IMR-90 (cell line): ENCODE measurements around the gene BRWD1. TPM values are rescaled to one million over a fixed set of nuclear protein-coding genes. Genes with fewer than 3 reads are reported as not detected.
A peak's percentile ranks its signal among the peaks of the same experiment; 100 is the strongest.

Experiments used
- ATAC-seq: fragments of 200-7000 bp; cut with Tn5 transposase; 2 replicates; pipeline ENCODE4 v1.9.1; 2020; ENCODE audit warnings: low read depth, mild to moderate bottlenecking, moderate library complexity
- Bru-seq: library from RNA; stranded (reverse); fragments of 400-500 nt; gene quantifications from one replicate; lab custom pipeline; 2021; lab: Mats Ljungman, UMichigan
- BruChase-seq, 2 experiments: library from RNA; stranded (reverse); fragments of 400-500 nt; gene quantifications; one replicate each; lab custom pipeline; 2021; lab: Mats Ljungman, UMichigan
- BruUV-seq: library from RNA; stranded (reverse); fragments of 400-500 nt; replicated peaks from 2 replicates; lab custom pipeline; 2021; lab: Mats Ljungman, UMichigan
- CTCF ChIA-PET: fragments of 300-600 bp; formaldehyde crosslinking; extraction: SDS; loops from one replicate; lab custom pipeline; 2021; ENCODE audit warnings: antibody characterized with exemption; lab: Yijun Ruan, JAX
- POLR2A ChIA-PET: fragments of 300-600 bp; sonication (Branson Sonifier 250); formaldehyde crosslinking; loops from one replicate; lab custom pipeline; 2022; ENCODE audit warnings: antibody characterized with exemption; ENCODE audit not compliant: unreplicated experiment; lab: Charles Lee
- DNase-seq: peaks from one replicate; pipeline ENCODE4 v3.0.0; 2013
- H2AFZ ChIP-seq: replicated peaks from 2 replicates; pipeline ENCODE3; 2013; ENCODE audit warnings: low read length, mild to moderate bottlenecking; ENCODE audit not compliant: poor library complexity
- H2AK5ac ChIP-seq: 2 replicates; pipeline ENCODE4 v1.6.1; 2013; ENCODE audit warnings: low read depth, low read length, inconsistent platforms
- H2AK9ac ChIP-seq: replicated peaks from 2 replicates; pipeline ENCODE3; 2013; ENCODE audit warnings: mild to moderate bottlenecking, low read depth, low read length, moderate library complexity; ENCODE audit not compliant: poor library complexity
- H2BK120ac ChIP-seq: 2 replicates; pipeline ENCODE4 v1.6.1; 2013; ENCODE audit warnings: low read depth, low read length, inconsistent platforms
- H2BK15ac ChIP-seq: 3 replicates; pipeline ENCODE4 v1.6.1; 2013; ENCODE audit warnings: low read depth, low read length, inconsistent platforms
- H2BK20ac ChIP-seq: 2 replicates; pipeline ENCODE4 v1.6.1; 2013; ENCODE audit warnings: low read depth, mild to moderate bottlenecking, inconsistent platforms, low read length, moderate library complexity
- H2BK5ac ChIP-seq: 2 replicates; pipeline ENCODE4 v1.6.1; 2013; ENCODE audit warnings: mild to moderate bottlenecking, low read depth, low read length, inconsistent platforms; ENCODE audit not compliant: poor library complexity, severe bottlenecking
- H3K14ac ChIP-seq: replicated peaks from 2 replicates; pipeline ENCODE4 v1.6.1; 2013; ENCODE audit warnings: low read depth, low read length, inconsistent platforms
- H3K18ac ChIP-seq: 2 replicates; pipeline ENCODE4 v1.6.1; 2013; ENCODE audit warnings: low read depth, low read length, control low read depth
- H3K23ac ChIP-seq: 2 replicates; pipeline ENCODE4 v1.6.1; 2013; ENCODE audit warnings: low read depth, low read length, inconsistent platforms
- H3K27ac ChIP-seq: 2 replicates; pipeline ENCODE4 v1.5.1; 2013; ENCODE audit warnings: mild to moderate bottlenecking, control low read depth, low read length; ENCODE audit not compliant: insufficient read depth
- H3K27me3 ChIP-seq: 2 replicates; pipeline ENCODE4 v1.6.1; 2013; ENCODE audit warnings: low read length; ENCODE audit not compliant: control insufficient read depth, insufficient read depth
- H3K36me3 ChIP-seq: 2 replicates; pipeline ENCODE4 v1.6.1; 2013; ENCODE audit warnings: low read length, mixed read lengths; ENCODE audit not compliant: control insufficient read depth, insufficient read depth
- H3K4ac ChIP-seq: 2 replicates; pipeline ENCODE4 v1.6.1; 2013; ENCODE audit warnings: low read depth, low read length, inconsistent platforms
- H3K4me1 ChIP-seq: 2 replicates; pipeline ENCODE4 v1.6.1; 2013; ENCODE audit warnings: low read length, mixed read lengths; ENCODE audit not compliant: control insufficient read depth, insufficient read depth
- H3K4me2 ChIP-seq: 2 replicates; pipeline ENCODE4 v1.6.1; 2013; ENCODE audit warnings: low read depth, mild to moderate bottlenecking, control low read depth, low read length, moderate library complexity
- H3K4me3 ChIP-seq: 2 replicates; pipeline ENCODE4 v1.5.1; 2013; ENCODE audit warnings: low read depth, mild to moderate bottlenecking, control low read depth, low read length, moderate library complexity; ENCODE audit not compliant: insufficient read depth
- H3K56ac ChIP-seq: 2 replicates; pipeline ENCODE4 v1.6.1; 2013; ENCODE audit warnings: low read length, inconsistent platforms; ENCODE audit not compliant: insufficient read depth; ENCODE audit errors: extremely low read depth
- H3K79me1 ChIP-seq, 2 experiments: 2 replicates each; pipeline ENCODE4 v1.6.1; 2013; ENCODE audit warnings: low read length in 2 of 2, inconsistent platforms in 1 of 2, low read depth in 1 of 2
- H3K9ac ChIP-seq: 2 replicates; pipeline ENCODE4 v1.6.1; 2013; ENCODE audit warnings: low read depth, low read length, control low read depth
- H3K9me1 ChIP-seq: 2 replicates; pipeline ENCODE4 v1.6.1; 2013; ENCODE audit warnings: low read length, inconsistent platforms; ENCODE audit not compliant: insufficient read depth
- H3K9me3 ChIP-seq: 2 replicates; pipeline ENCODE4 v1.6.1; 2013; ENCODE audit warnings: low read length; ENCODE audit not compliant: control insufficient read depth, insufficient read depth
- H4K20me1 ChIP-seq: 2 replicates; pipeline ENCODE4 v1.6.1; 2013; ENCODE audit warnings: low read length, inconsistent platforms; ENCODE audit not compliant: insufficient read depth
- H4K5ac ChIP-seq: 2 replicates; pipeline ENCODE4 v1.6.1; 2013; ENCODE audit warnings: mild to moderate bottlenecking, low read depth, low read length, control low read depth
- H4K8ac ChIP-seq, 2 experiments: 2 replicates each; pipeline ENCODE4 v1.6.1; 2013; ENCODE audit warnings: low read depth in 2 of 2, low read length in 2 of 2, control low read depth in 1 of 2, inconsistent platforms in 1 of 2
- H4K91ac ChIP-seq: 2 replicates; pipeline ENCODE4 v1.6.1; 2013; ENCODE audit warnings: low read depth, low read length, inconsistent platforms; ENCODE audit not compliant: insufficient read depth
- BHLHE40 ChIP-seq: fragments of 150-350 bp; IDR thresholded peaks from 2 replicates; pipeline ENCODE4 v1.6.1; 2016; ENCODE audit warnings: mild to moderate bottlenecking, low read depth, low read length
- CEBPB ChIP-seq: IDR thresholded peaks from 2 replicates; pipeline ENCODE4 v1.6.1; 2012; ENCODE audit warnings: low read depth, low read length, improper control_type of control experiment
- CTCF ChIP-seq: conservative IDR thresholded peaks from 2 replicates; pipeline ENCODE4 v1.5.1; 2012; ENCODE audit warnings: mild to moderate bottlenecking, low read depth, low read length, improper control_type of control experiment
- MAZ ChIP-seq: IDR thresholded peaks from 2 replicates; pipeline ENCODE4 v1.6.1; 2012; ENCODE audit warnings: low read depth, mild to moderate bottlenecking, low read length, improper control_type of control experiment, moderate library complexity, borderline replicate concordance
- NFE2L2 ChIP-seq: fragments of 150-350 bp; IDR thresholded peaks from 2 replicates; pipeline ENCODE4 v1.6.1; 2016; ENCODE audit warnings: low read depth, mild to moderate bottlenecking, low read length
- POLR2A ChIP-seq: IDR thresholded peaks from 2 replicates; pipeline ENCODE4 v1.6.1; 2012; ENCODE audit warnings: mild to moderate bottlenecking, low read depth, low read length
- RAD21 ChIP-seq: IDR thresholded peaks from 2 replicates; pipeline ENCODE4 v1.6.1; 2012; ENCODE audit warnings: low read length, improper control_type of control experiment
- RCOR1 ChIP-seq: IDR thresholded peaks from 2 replicates; pipeline ENCODE4 v1.6.1; 2012; ENCODE audit warnings: mild to moderate bottlenecking, low read length, improper control_type of control experiment; ENCODE audit not compliant: insufficient replicate concordance
- SMC3 ChIP-seq: fragments of 150-350 bp; IDR thresholded peaks from 2 replicates; pipeline ENCODE4 v1.6.1; 2016; ENCODE audit warnings: low read depth, mild to moderate bottlenecking, antibody characterized with exemption, low read length, moderate library complexity
- WGBS, 2 experiments: methylation state at CpG; one replicate each; pipeline versions ENCODE4 v1.1.5 to v1.1.7; 2013; ENCODE audit warnings: missing lambda C conversion rate in 2 of 2; ENCODE audit not compliant: insufficient read length in 1 of 2; ENCODE audit errors: extremely low coverage in 2 of 2; 5-methylcytosine and 5-hydroxymethylcytosine counted together
- dilution Hi-C: fragments of 300-500 bp; cut with HindIII; formaldehyde crosslinking; loops from one replicate; pipeline ENCODE4 v1.14.3; 2018; ENCODE audit warnings: low sequenced_read_pairs; ENCODE audit not compliant: unreplicated experiment
- in situ Hi-C: fragments of 300-500 bp; cut with MboI; formaldehyde crosslinking; loops from 3 replicates; pipeline ENCODE4 v1.14.3; 2019; ENCODE audit warnings: low sequenced_read_pairs, inconsistent platforms, mixed read lengths
- intact Hi-C: fragments of 100-400 bp; cut with micrococcal nuclease; formaldehyde crosslinking; loops from 2 replicates; pipeline ENCODE4 v1.10.0; 2022
- long read RNA-seq: library from polyadenylated mRNA; unstranded; transcript quantifications from one replicate; pipeline ENCODE4 v2.0.0, GENCODE V29; 2021; ENCODE audit not compliant: unreplicated experiment
- polyA plus RNA-seq, 3 experiments: library from polyadenylated mRNA; depleted of rRNA; stranded (reverse); fragments of >200 nt; gene quantifications; 2 replicates each; pipeline ENCODE4 v1.2.3, GENCODE V29; 2012; ENCODE audit warnings: low replicate concordance in 1 of 3
- total RNA-seq: library from RNA; depleted of rRNA; stranded (reverse); fragments of >200 nt; gene quantifications from 2 replicates; pipeline ENCODE4 v1.2.3, GENCODE V29; 2012; rRNA removed
- TF ChIP-seq, protein P1 (sequence below): fragments of 150-350 bp; IDR thresholded peaks from 2 replicates; pipeline ENCODE4 v1.6.1; 2017; ENCODE audit warnings: mild to moderate bottlenecking, antibody characterized with exemption, low read length, low read depth
- TF ChIP-seq, protein P2 (sequence below): fragments of 150-350 bp; IDR thresholded peaks from 2 replicates; pipeline ENCODE4 v1.6.1; 2016; ENCODE audit warnings: low read depth, mild to moderate bottlenecking, low read length, moderate library complexity, borderline replicate concordance

BRWD1 gene
- total RNA-seq (28.7 and 55.5 TPM in 2 replicates), polyA plus RNA-seq (2012; rRNA removed) (5.8 and 6.7 TPM in 2 replicates), Bru-seq, nascent RNA (percentile 91 among the genes with signal in this experiment), BruChase-seq, experiment 1, labeled RNA remaining after a 6-hour chase (percentile 89 among the genes with signal in this experiment), BruChase-seq, experiment 2, labeled RNA remaining after a 2-hour chase (percentile 96 among the genes with signal in this experiment)
- 2.3 and 3.9 TPM in 2 replicates for polyA plus RNA-seq (2012; cell fraction: cytosol; rRNA removed)
- polyA plus RNA-seq (2012; cell fraction: nucleus; rRNA removed; ENCODE audit: low replicate concordance): 2.6 and 10.5 TPM in 2 replicates
- long read RNA-seq, full-length matches to known transcripts: 34 of 70 reads
- long read RNA-seq, partial matches to known transcripts: 31 of 70 reads
- long read RNA-seq, other reads (novel, unspliced or antisense): 5 of 70 reads

DNA sequence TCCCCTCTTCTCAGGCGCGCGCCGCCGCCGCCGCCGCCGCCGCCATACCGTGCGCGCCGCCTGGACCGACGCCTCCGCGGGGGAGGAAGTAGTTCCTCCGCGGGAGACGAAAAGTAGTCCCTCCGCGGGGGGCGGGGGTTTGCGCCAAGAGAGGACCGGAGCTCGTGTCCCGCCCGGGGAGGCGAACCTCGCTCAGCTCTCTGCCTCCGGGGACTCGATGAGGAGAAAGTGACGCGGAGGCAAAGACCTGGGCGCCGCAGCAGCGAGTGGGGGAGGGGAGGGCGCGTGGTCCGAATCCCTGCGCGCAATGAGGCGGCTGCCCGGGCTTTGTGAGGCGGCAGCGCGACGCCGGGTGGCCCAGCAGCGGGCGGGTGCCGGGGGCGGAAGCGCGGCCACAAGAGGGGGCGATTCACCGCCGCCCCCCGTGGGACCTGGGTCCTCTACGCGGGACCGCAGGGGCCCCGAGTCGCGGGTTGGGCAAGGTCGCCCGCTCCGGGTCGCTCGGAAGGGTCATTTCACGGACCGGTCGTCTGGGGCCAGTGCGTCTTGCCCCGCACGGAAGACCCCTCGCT lies at the start of gene BRWD1:
Gene BRWD1, minus strand, starts transcription at position 62 of the 572 bp plus-strand sequence. CDS start 141 bp downstream, outside the sequence.
- H2BK15ac ChIP-seq: 0 out of 3 replicates have a peak within 1 kb of the TSS, but pooled peaks have one; percentile 46
- peaks cover 4% of the 10 kb centered on the region for H3K4me1 ChIP-seq
- peak within 1 kb of the TSS; percentile 97 for H2AFZ ChIP-seq
- H3K56ac ChIP-seq: peak within 1 kb of the TSS; percentile 76
- H3K27me3 ChIP-seq: no peaks in the 10 kb centered on the region
- peak within 1 kb of the TSS; percentile 92 for H3K14ac ChIP-seq
- POLR2A ChIA-PET: interaction anchor here (1.7 kb wide), 1 partner anchor 17 kb away, joined by 3 read pairs; no protein-coding TSS in a partner anchor
- peak within 1 kb of the TSS; percentile 83 for H3K4me2 ChIP-seq
- H3K36me3 ChIP-seq: peaks cover 10% of the 10 kb centered on the region
- H3K27ac ChIP-seq: peak within 1 kb of the TSS; percentile 93
- peak within 1 kb of the TSS; percentile 30; the same call in 1 of the 2 replicates for H2BK20ac ChIP-seq
- peak within 1 kb of the TSS; percentile 49 for H3K4me3 ChIP-seq
- peak within 1 kb of the TSS; percentile 98 for H2BK5ac ChIP-seq
- BruUV-seq: no TSS peak
- peak within 1 kb of the TSS; percentile 86 for H4K5ac ChIP-seq
- peaks cover 14 to 27% of the 10 kb centered on the region in 2 experiments for H3K79me1 ChIP-seq
- H3K4ac ChIP-seq: peak within 1 kb of the TSS; percentile 88
- H3K9me3 ChIP-seq: no peaks in the 10 kb centered on the region
- peak within 1 kb of the TSS; percentile 79 for H3K18ac ChIP-seq
- dilution Hi-C loops (no loop called here), intact Hi-C loops (loop anchor here (1.0 to 2.0 kb wide), 3 partner anchors 34 to 127 kb away; no protein-coding TSS in a partner anchor), in situ Hi-C loops (no loop called here)
- H2BK120ac ChIP-seq: peak within 1 kb of the TSS; percentile 93
- DNase-seq: peak; percentile 81
- peak within 1 kb of the TSS; percentile 98 for H3K23ac ChIP-seq
- CTCF ChIA-PET: interaction anchor here (0.6 kb wide), 1 partner anchor 28 kb away, joined by 5 read pairs; no protein-coding TSS in a partner anchor
- H3K9me1 ChIP-seq: peaks cover 5% of the 10 kb centered on the region; the same call in 1 of the 2 replicates
- peak; percentile 67 for ATAC-seq
- peak within 1 kb of the TSS; percentile 14 to 92 for H4K8ac ChIP-seq
- H4K91ac ChIP-seq: peak within 1 kb of the TSS; percentile 91
- peak within 1 kb of the TSS; percentile 57; the same call in 1 of the 2 replicates for H2AK5ac ChIP-seq
- peak within 1 kb of the TSS; percentile 78 for H3K9ac ChIP-seq
- peak within 1 kb of the TSS; percentile 89 for H2AK9ac ChIP-seq
- H4K20me1 ChIP-seq: peaks cover 21% of the 10 kb centered on the region; the same call in 1 of the 2 replicates
- 3% methylated on average over 23 of the region's 78 CpGs; no CpG with 5 or more reads in 1 of the 2 experiments for WGBS, 2 experiments
- TF ChIP-seq CEBPB (no peak), RCOR1 (no peak), POLR2A (peak; percentile 60; the same call in 1 of the 2 replicates), NFE2L2 (no peak), MAZ (peak; percentile 81; the same call in 1 of the 2 replicates), CTCF (peak; percentile 37), RAD21 (peak; percentile 26; the same call in 1 of the 2 replicates), BHLHE40 (peak; percentile 5; the same call in 1 of the 2 replicates), SMC3 (no peak; the same call in 1 of the 2 replicates)
- TF ChIP-seq, protein P1, sequence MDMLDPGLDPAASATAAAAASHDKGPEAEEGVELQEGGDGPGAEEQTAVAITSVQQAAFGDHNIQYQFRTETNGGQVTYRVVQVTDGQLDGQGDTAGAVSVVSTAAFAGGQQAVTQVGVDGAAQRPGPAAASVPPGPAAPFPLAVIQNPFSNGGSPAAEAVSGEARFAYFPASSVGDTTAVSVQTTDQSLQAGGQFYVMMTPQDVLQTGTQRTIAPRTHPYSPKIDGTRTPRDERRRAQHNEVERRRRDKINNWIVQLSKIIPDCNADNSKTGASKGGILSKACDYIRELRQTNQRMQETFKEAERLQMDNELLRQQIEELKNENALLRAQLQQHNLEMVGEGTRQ: peak; percentile 30; the same call in 1 of the 2 replicates
- TF ChIP-seq, protein P2, sequence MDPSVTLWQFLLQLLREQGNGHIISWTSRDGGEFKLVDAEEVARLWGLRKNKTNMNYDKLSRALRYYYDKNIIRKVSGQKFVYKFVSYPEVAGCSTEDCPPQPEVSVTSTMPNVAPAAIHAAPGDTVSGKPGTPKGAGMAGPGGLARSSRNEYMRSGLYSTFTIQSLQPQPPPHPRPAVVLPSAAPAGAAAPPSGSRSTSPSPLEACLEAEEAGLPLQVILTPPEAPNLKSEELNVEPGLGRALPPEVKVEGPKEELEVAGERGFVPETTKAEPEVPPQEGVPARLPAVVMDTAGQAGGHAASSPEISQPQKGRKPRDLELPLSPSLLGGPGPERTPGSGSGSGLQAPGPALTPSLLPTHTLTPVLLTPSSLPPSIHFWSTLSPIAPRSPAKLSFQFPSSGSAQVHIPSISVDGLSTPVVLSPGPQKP: no peak
